Measurements from ENCODE around the gene GLB1L.

DNA sequence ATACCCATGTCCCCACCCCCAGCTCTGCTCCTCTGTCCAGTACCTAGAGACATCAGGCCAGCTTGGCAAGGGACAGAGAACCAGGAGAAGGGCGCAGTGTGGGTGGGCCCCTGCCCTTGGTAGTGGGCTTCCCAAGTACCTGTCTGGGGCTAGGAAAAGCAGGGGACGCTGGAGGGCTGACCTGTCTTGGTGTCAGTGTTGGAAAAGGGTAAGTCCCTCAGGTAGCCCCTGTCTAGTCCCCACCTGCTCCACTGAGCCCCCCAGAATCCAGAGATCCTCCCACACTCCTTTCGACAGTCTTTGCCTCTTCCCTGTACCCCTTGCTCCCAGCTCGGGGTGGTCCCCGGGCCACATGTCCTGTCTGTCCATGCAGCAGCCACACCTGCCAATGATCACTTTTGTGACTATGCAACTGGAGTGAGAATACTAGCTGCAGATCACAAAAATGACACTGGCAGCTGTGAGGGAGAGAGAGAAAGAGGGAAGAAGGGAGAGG lies 48.5 kb upstream of the GLB1L start:
- no peak for TF ChIP-seq EP300 (IDR thresholded peaks at IDR 0.05)
- no peak for TF ChIP-seq POLR2A (IDR thresholded peaks at IDR 0.05)
- TF ChIP-seq, protein P1, sequence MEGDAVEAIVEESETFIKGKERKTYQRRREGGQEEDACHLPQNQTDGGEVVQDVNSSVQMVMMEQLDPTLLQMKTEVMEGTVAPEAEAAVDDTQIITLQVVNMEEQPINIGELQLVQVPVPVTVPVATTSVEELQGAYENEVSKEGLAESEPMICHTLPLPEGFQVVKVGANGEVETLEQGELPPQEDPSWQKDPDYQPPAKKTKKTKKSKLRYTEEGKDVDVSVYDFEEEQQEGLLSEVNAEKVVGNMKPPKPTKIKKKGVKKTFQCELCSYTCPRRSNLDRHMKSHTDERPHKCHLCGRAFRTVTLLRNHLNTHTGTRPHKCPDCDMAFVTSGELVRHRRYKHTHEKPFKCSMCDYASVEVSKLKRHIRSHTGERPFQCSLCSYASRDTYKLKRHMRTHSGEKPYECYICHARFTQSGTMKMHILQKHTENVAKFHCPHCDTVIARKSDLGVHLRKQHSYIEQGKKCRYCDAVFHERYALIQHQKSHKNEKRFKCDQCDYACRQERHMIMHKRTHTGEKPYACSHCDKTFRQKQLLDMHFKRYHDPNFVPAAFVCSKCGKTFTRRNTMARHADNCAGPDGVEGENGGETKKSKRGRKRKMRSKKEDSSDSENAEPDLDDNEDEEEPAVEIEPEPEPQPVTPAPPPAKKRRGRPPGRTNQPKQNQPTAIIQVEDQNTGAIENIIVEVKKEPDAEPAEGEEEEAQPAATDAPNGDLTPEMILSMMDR (IDR thresholded peaks at IDR 0.05), result no peak
- no peak for TF ChIP-seq POLR2AphosphoS5 (IDR thresholded peaks at IDR 0.05)
